Measurements from ENCODE around the gene TUSC7. TPM values are rescaled to one million over a fixed set of nuclear protein-coding genes. Genes with fewer than 3 reads are reported as not detected.

The TUSC7 gene
- not detected in 2 replicates for total RNA-seq (ENCODE audit: low replicate concordance)

GRCh38 chr3:116709479-116709878, at the start of gene TUSC7:
Gene TUSC7, plus strand, starts transcription at chr3:116709779.
- no peak for TF ChIP-seq CTCF (IDR thresholded peaks at IDR 0.05; ENCODE audit: insufficient read depth, low read length)
- DNase-seq (ENCODE audit: low read depth) = no peak
- H3K4me3 ChIP-seq (ENCODE audit: low read depth, low read length) = no peak within 1 kb of the TSS

- DNase-seq (ENCODE audit: low read depth) = no peak
- H3K4me3 ChIP-seq (ENCODE audit: low read depth, low read length) = no peak overlapping the region
- no peak for TF ChIP-seq CTCF (IDR thresholded peaks at IDR 0.05; ENCODE audit: insufficient read depth, low read length)
Observed at GRCh38 chr3:116661196-116661595, 48.4 kb upstream of the TUSC7 start.

GRCh38 chr3:116663161-116664110, 46.1 kb upstream of the TUSC7 start:
- H3K4me3 ChIP-seq (ENCODE audit: low read depth, low read length) = no peak overlapping the region
- no peak for DNase-seq (ENCODE audit: low read depth)
- no peak for TF ChIP-seq CTCF (IDR thresholded peaks at IDR 0.05; ENCODE audit: insufficient read depth, low read length)

- no peak for TF ChIP-seq CTCF (IDR thresholded peaks at IDR 0.05; ENCODE audit: insufficient read depth, low read length)
- H3K4me3 ChIP-seq (ENCODE audit: low read depth, low read length) = no peak overlapping the region
Observed at GRCh38 chr3:116667324-116667723, 42.3 kb upstream of the TUSC7 start.

GRCh38 chr3:116667791-116668190, 41.8 kb upstream of the TUSC7 start:
- no peak for DNase-seq (ENCODE audit: low read depth)
- no peak for TF ChIP-seq CTCF (IDR thresholded peaks at IDR 0.05; ENCODE audit: insufficient read depth, low read length)
- no peak overlapping the region for H3K4me3 ChIP-seq (ENCODE audit: low read depth, low read length)

More at GRCh38 chr3:116667324-116667723, 42.3 kb upstream of the TUSC7 start:
- no peak for DNase-seq (ENCODE audit: low read depth)

- TF ChIP-seq CTCF (IDR thresholded peaks at IDR 0.05; ENCODE audit: insufficient read depth, low read length) = no peak
- DNase-seq (ENCODE audit: low read depth) = no peak
- no peak overlapping the region for H3K4me3 ChIP-seq (ENCODE audit: low read depth, low read length)
Observed at GRCh38 chr3:116669576-116669975, 40.0 kb upstream of the TUSC7 start.

Measured in fibroblast of the aortic adventitia (primary cell).